KOPT-K1 (cell line): ENCODE measurements around the gene ARFGAP3.

ENCODE experiments used
- H3K27ac ChIP-seq: fragments of 200-600 bp; sonication (generic); 2 replicates; pipeline ENCODE4 v1.5.1; 2016; ENCODE audit warnings: antibody characterized with exemption, mild to moderate bottlenecking, low read depth, low read length; ENCODE audit not compliant: poor library complexity, severe bottlenecking
- H3K36me3 ChIP-seq: fragments of 200-600 bp; sonication (generic); 2 replicates; pipeline ENCODE4 v1.5.1; 2017; ENCODE audit warnings: antibody characterized with exemption, mild to moderate bottlenecking, low read length, moderate library complexity; ENCODE audit not compliant: insufficient read depth
- H3K9me3 ChIP-seq: fragments of 200-600 bp; sonication (generic); 2 replicates; pipeline ENCODE4 v1.5.1; 2017; ENCODE audit warnings: antibody characterized with exemption, low read length, mild to moderate bottlenecking; ENCODE audit not compliant: insufficient read depth, poor library complexity, severe bottlenecking

The ARFGAP3 gene, protein sequence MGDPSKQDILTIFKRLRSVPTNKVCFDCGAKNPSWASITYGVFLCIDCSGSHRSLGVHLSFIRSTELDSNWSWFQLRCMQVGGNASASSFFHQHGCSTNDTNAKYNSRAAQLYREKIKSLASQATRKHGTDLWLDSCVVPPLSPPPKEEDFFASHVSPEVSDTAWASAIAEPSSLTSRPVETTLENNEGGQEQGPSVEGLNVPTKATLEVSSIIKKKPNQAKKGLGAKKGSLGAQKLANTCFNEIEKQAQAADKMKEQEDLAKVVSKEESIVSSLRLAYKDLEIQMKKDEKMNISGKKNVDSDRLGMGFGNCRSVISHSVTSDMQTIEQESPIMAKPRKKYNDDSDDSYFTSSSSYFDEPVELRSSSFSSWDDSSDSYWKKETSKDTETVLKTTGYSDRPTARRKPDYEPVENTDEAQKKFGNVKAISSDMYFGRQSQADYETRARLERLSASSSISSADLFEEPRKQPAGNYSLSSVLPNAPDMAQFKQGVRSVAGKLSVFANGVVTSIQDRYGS

DNA sequence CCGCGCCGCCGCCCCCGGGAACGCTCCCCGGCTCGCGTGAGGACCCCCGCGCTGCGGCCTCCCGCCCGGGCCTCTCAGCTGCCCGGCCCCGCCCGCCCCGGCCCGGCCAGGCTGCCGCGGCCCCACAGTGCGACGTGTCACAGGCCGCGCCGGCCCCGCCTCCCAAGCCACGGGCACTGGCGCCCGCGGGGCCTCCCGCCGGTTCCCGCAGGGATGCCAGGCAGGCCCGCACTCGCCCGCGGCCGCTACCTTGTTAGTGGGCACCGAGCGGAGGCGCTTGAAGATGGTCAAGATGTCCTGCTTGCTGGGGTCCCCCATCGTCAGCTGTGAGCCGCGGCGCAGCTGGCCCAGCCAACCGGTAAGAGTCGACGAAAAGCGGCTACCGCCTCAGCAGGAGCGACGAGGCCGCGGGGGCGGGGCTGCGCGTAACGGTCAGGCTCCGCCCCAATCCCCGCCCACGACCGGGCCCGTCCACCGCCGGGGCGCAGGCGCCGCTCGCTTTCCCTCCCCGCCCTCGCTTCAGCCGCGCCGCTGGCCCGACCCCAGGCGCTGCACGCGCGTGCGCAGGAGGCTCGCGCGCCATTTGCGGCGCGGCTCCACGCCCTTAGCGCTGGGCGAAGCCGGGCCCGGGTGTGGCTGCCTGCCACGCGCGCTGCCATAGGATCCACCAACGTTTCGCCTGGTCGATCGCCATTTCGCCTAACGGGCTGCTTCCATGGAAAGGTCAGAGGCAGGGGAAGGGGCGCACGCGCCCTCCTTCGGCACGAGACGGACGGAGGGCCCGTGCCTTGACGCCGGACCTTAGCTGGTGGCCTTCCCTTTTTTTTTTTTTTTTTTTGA lies at the start of gene ARFGAP3:
ARFGAP3 (minus strand) TSS at position 409 of the 840 bp plus-strand sequence; CDS start at position 318, 91 bp downstream.
- Histone ChIP-seq H3K9me3 (no peaks in the 10 kb centered on the region), H3K27ac (peak within 1 kb of the TSS; percentile 73), H3K36me3 (peaks cover 11% of the 10 kb centered on the region; the same call in 1 of the 2 replicates)

DNA sequence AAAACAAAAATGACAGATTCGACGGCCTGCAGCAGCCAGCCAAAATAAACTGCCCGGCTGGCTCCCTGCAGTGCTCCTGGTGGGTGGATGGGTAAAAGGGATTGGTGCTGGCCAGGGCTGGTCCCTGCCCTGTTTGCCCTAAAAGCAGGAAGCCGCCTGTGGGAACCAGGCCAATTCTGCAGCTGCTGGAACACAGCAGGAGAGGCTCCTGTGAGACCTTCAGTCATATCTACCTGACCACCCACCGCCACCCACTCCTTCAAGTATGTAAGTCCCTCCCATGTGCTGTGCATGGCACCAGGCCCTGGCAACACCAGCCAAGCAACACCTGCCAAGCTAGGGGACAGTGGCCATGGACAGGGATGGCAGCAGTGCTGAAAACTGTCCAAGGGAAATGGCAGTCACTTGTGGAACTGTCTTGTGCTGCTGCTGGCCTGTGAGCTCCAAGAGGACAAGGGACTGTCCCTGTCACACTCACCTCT lies 48.7 kb upstream of the ARFGAP3 start:
- Histone ChIP-seq H3K9me3 (no peaks in the 10 kb centered on the region), H3K27ac (no peak overlapping the region), H3K36me3 (peaks cover 22% of the 10 kb centered on the region; the same call in 1 of the 2 replicates)

DNA sequence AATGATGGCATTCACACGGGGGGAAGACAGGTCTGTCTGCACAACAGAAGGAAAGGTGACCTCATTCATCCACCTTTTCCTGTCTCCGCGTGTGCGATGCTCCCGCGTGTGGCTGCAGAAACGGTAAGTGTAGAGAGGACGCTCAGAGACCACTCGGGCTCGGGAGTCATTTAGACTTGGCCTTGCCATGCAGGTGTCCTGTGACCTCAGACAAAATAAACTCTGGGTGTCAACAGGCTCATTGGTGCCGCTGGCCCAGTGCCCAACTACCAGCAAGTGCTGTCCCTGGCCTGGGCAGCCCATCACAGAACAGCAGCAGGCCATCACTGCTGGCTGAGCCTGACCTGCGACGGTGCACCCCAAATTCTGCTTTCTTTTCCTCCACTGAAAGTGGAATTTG lies 48.1 kb upstream of the ARFGAP3 start:
- Histone ChIP-seq H3K27ac (no peak overlapping the region), H3K9me3 (no peaks in the 10 kb centered on the region), H3K36me3 (peaks cover 19% of the 10 kb centered on the region; the same call in 1 of the 2 replicates)

DNA sequence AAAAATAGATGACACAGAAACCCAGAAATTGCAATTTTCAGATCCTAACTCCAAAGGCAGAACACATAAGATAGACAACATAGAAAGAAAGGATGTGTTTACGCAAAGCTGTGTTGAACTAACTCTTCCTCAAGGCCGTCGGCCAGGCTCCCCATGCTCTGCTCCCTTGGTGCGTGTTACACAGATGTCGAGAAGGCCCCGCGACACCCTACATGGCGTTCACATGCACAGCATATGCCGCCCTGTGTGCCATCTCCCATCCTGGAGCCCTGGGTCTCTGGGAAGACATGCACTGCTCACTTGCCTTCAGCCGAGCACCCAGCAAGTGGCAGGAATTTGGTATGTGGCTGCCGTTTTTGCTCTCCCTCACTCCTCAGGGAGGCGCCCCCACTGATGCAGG lies 47.0 kb upstream of the ARFGAP3 start:
- 0 out of 2 replicates have a peak, but pooled peaks cover 9% of the 10 kb centered on the region for H3K36me3 ChIP-seq
- H3K27ac ChIP-seq, result no peak overlapping the region
- no peaks in the 10 kb centered on the region for H3K9me3 ChIP-seq

DNA sequence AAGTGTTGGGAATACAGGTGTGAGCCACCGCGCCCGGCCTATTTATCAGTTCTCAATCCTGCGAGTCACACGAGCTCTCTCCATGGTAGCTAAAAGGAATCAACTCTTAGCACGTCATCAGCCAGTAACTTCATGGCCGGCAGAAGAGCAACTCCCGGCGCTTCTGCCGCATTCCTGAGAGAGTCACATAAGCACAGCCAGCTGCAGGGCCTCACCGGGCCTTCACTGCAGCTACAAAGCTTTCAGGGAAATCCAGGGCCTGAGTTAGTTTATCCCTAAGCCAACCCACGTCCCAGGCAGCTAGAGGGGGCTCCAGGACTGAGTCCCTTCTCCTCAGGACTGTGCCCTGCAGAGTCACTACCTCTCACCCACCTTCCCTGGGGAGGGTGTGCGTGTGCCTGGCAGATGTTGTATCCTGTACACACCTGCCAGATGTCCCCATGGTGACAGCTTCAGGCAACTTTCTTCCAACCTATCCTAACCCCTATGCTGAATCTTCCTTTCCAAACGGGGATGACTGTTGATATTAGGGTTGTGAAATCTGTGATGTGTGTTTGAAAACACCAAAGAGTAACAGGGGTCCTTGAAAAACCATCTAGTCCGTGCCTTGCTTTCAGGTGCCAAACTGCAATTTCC lies 45.9 kb upstream of the ARFGAP3 start:
- Histone ChIP-seq H3K9me3 (no peaks in the 10 kb centered on the region), H3K27ac (no peak overlapping the region), H3K36me3 (0 out of 2 replicates have a peak, but pooled peaks cover 9% of the 10 kb centered on the region)

DNA sequence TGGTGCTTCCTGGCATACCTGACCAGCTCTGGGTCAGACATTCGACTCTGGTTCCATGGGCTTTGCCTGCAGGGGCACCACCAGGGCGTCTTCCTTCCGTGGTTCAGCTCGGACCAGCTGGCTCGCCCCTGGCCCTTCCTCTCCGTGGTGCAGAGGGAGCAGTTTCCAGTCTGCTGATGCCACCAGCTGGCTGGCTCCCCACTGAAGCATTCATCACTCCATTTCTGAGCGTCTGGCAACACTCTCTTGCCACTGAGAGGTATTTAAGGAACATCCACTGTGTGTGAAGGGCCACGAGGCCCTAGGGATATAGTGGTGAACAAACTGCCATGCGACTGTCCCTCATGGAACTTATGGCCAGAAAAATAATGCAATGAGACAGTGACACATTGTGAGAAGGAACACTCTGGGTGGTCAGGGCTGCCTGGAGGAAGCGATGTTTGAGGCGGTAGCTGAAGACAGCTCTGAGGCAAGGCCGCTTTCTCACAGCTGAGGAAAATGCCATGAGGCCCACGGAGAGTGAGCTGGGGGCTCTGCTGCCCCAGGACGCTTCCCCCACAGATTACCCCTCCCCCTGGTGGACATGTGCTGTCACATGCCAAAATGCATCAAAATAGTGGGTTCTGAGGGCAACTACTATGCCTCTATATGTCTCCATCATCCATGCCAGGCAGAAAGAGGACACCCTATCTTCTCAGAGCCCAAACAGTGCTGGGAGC lies 44.9 kb upstream of the ARFGAP3 start:
- Histone ChIP-seq H3K9me3 (no peaks in the 10 kb centered on the region), H3K36me3 (0 out of 2 replicates have a peak, but pooled peaks cover 9% of the 10 kb centered on the region), H3K27ac (no peak overlapping the region)

DNA sequence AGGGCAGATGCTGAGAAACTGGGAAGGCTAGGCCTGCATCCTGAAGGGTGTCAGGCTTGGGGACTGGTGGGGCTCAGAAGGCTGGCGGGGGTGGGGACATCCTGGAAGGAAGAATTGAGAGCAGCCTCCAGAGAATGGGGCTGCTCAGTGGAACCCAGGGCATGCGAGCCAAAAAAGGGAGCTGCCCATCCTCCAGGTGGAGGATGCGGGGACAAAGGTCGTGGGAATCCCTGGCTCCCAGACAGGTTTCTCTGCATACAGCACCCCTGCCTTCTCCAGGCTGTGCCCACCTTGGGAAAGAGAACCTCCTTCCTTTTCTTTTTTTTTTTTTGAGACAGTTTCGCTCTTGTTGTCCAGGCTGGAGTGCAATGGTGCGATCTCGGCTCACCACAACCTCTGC lies 40.9 kb upstream of the ARFGAP3 start:
- no peaks in the 10 kb centered on the region for H3K9me3 ChIP-seq
- 0 out of 2 replicates have a peak, but pooled peaks cover 9% of the 10 kb centered on the region for H3K36me3 ChIP-seq
- no peak overlapping the region for H3K27ac ChIP-seq

DNA sequence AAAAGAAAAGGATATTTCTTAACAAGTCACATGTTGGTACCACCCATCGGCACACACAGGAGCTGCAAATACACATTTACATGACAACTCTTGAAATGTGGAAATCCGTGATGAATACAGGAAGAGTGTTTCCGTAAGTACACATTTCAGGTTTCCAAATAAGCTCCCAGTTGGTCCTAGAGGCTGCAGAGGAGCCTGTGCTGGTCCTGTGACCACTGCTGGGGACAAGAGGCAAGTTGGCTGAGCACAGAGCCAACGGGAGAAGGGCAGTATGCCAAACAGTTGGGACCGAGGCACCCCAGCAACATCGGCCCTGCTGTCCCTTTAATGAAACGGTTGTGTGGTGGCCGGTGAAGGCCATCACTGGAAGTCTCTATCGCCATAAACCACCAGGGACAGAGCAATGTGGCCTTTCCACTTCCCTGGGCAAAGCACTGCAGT lies 38.5 kb upstream of the ARFGAP3 start:
- peaks cover 22% of the 10 kb centered on the region; the same call in 1 of the 2 replicates for H3K36me3 ChIP-seq
- no peak overlapping the region for H3K27ac ChIP-seq
- no peaks in the 10 kb centered on the region for H3K9me3 ChIP-seq

DNA sequence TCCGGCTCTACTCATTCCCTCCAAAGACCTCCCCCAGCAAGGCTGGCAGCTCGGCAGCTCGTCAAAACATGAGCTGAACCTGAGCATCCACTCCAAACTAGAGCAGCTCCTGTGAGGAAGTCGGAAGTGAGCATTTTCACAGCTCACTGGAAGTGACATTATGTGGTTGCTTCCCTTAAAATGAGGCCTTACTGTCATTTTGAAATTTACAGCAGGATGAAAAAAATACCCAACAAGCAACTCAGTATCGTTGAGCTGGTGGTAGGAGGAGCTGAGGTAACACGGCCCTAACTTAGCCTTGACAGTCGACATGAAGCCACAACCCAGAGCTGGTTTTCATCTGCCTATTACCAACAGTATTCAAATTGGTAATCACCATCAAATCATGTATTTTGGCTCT lies 38.0 kb upstream of the ARFGAP3 start:
- H3K9me3 ChIP-seq, result no peaks in the 10 kb centered on the region
- peaks cover 26% of the 10 kb centered on the region; the same call in 1 of the 2 replicates for H3K36me3 ChIP-seq
- no peak overlapping the region for H3K27ac ChIP-seq

DNA sequence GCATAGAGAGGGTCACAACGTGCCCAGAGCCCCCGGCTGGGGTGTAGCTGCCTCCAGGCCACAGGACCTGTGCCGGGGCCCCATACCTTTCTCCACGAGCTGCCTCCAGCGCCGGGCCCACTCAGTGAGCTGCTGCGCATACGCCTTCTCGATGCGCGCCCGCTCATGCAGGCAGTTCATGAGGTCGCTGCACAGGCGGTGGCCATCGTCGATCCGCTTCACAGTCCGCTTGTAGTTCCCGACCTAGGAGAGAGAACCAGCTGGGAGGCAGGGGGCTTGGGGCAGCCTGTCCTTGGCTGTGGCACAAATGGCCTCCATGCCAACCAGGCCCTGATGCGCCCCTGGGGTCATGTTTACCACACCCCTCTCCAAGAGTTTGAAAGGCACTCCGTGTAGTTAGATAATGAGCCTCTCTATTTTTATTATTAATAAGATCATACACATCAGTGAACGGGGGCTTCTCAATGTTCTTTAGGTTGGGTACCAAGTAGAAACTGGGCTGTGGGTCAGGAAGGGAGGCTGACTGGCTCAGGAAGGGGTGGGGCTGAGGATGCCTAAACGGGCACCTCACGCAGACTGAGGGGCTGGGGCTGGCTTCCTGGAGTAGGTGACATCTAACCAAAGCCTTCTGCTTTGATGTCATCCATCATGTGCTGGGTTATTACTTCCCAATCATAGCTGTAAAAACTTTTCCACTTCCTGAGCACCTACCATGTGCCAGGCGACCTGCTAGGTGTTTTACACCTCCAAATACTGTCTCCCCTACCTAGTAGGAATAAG lies 36.5 kb upstream of the ARFGAP3 start:
- Histone ChIP-seq H3K27ac (no peak overlapping the region), H3K9me3 (no peaks in the 10 kb centered on the region), H3K36me3 (peaks cover 40% of the 10 kb centered on the region)

DNA sequence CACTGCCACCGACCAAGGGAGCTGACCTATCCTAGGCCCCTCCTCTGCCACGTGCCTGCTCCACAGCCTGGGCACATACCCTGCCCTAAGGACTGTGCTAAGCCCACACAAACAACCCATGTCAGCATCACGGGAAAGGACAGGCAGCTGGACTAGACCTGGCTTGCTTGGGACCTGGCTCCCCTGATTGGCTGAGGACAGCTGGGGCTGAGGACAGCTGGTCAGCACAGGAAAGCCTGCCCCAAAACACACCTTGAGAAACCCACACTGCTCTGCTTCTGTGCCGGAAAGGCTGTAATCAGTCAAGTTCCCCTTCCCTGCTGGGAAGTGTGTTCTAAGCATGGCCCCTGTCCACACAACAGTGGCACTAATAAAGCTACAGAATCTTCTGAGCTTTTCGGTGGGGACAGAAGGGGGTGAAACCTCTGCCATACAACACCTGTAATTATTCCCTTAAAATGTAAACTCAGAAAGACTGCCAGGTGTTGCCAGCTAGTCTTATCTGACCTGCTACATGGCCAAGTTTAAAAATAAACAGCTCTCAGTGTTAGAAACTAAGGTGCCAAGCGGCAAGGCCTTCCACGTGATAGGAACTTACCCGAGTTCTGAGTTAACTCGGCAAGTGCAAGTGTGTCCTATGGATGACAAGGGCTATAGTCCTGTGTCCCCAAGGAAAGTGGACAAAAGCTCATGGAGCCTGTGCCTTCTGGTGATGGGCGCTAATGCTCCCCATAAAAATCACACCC lies 35.7 kb upstream of the ARFGAP3 start:
- H3K27ac ChIP-seq, result no peak overlapping the region
- H3K9me3 ChIP-seq, result no peaks in the 10 kb centered on the region
- H3K36me3 ChIP-seq, result peaks cover 49% of the 10 kb centered on the region

DNA sequence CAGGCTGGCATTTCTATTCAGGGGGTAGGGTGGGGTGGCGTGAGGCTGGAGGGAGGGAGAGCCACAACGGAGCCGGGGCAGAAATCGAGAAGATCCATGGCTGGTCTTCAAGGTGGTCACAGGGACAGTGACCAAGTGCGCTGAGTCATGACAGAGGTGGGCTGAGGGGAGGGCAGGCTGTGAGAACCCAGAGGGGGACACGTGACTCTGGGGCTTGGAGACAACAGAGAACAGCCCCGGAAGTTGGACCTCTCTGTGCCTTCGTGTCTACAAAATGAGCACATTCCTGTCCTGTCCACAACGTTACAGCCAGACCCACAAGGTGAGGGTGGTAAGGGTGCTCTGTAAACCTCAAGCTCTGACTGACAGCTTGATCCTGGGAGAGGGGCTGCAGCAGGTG lies 35.1 kb upstream of the ARFGAP3 start:
- no peaks in the 10 kb centered on the region for H3K9me3 ChIP-seq
- peaks cover 54% of the 10 kb centered on the region for H3K36me3 ChIP-seq
- H3K27ac ChIP-seq, result no peak overlapping the region

DNA sequence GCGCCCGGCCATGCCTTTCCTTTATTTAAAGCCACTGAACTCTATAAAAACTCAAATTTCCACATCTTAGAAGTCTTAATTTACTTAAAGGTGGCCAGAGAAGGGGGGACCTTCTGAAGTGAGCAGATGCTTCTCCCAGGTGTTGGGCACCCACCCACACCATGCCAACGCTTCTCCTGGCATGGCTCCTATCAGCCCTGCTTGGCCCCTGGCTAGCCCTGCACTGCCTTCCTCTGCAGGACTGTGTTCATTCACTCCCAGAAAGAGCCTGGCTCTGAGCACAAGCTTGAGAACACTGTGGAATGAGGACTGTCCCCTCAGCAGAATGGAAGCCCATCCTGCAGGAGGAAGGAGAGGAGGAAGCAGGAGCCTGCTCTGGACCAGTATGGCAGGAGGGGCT lies 34.6 kb upstream of the ARFGAP3 start:
- H3K36me3 ChIP-seq, result peaks cover 59% of the 10 kb centered on the region
- no peaks in the 10 kb centered on the region for H3K9me3 ChIP-seq
- no peak overlapping the region for H3K27ac ChIP-seq
